Measurements from ENCODE around the gene DEFB131B. TPM values are rescaled to one million over a fixed set of nuclear protein-coding genes. Genes with fewer than 3 reads are reported as not detected.
A peak's percentile ranks its signal among the peaks of the same experiment; 100 is the strongest.

Gene DEFB131B
- total RNA-seq, 1 experiment from 2014 or later: not detected

- TF ChIP-seq, protein P1, sequence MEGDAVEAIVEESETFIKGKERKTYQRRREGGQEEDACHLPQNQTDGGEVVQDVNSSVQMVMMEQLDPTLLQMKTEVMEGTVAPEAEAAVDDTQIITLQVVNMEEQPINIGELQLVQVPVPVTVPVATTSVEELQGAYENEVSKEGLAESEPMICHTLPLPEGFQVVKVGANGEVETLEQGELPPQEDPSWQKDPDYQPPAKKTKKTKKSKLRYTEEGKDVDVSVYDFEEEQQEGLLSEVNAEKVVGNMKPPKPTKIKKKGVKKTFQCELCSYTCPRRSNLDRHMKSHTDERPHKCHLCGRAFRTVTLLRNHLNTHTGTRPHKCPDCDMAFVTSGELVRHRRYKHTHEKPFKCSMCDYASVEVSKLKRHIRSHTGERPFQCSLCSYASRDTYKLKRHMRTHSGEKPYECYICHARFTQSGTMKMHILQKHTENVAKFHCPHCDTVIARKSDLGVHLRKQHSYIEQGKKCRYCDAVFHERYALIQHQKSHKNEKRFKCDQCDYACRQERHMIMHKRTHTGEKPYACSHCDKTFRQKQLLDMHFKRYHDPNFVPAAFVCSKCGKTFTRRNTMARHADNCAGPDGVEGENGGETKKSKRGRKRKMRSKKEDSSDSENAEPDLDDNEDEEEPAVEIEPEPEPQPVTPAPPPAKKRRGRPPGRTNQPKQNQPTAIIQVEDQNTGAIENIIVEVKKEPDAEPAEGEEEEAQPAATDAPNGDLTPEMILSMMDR (IDR thresholded peaks at IDR 0.05 in 2 of 3, conservative IDR thresholded peaks at IDR 0.05 in 1 of 3; ENCODE audit: borderline replicate concordance in 1 of 3, insufficient read depth in 1 of 3, low read depth in 2 of 3, low read length in 2 of 3): no peak
- TF ChIP-seq RAD21 (IDR thresholded peaks at IDR 0.05; ENCODE audit: low read depth) (no peak), YY1 (IDR thresholded peaks at IDR 0.05; ENCODE audit: extremely low read depth, insufficient replicate concordance, low read depth, low read length) (peak; percentile 94), POLR2A (IDR thresholded peaks at IDR 0.05; ENCODE audit: borderline replicate concordance, extremely low read depth, insufficient read depth, insufficient read length) (peak; percentile 76), REST (IDR thresholded peaks at IDR 0.05; ENCODE audit: low read depth) (no peak), POLR2AphosphoS5 (IDR thresholded peaks at IDR 0.05; ENCODE audit: low read depth, low read length) (peak; percentile 92)
- TF ChIP-seq, protein P2, sequence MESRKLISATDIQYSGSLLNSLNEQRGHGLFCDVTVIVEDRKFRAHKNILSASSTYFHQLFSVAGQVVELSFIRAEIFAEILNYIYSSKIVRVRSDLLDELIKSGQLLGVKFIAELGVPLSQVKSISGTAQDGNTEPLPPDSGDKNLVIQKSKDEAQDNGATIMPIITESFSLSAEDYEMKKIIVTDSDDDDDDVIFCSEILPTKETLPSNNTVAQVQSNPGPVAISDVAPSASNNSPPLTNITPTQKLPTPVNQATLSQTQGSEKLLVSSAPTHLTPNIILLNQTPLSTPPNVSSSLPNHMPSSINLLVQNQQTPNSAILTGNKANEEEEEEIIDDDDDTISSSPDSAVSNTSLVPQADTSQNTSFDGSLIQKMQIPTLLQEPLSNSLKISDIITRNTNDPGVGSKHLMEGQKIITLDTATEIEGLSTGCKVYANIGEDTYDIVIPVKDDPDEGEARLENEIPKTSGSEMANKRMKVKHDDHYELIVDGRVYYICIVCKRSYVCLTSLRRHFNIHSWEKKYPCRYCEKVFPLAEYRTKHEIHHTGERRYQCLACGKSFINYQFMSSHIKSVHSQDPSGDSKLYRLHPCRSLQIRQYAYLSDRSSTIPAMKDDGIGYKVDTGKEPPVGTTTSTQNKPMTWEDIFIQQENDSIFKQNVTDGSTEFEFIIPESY (IDR thresholded peaks at IDR 0.05; ENCODE audit: extremely low read depth, insufficient replicate concordance, low read length): peak; percentile 53
Observed at GRCh38 chr11:71928737-71929443, 50.6 kb downstream of the DEFB131B start, which contains the start of gene RNF121 (continued).
